ENCODE data around the gene CEACAM3.

Gene CEACAM3

DNA sequence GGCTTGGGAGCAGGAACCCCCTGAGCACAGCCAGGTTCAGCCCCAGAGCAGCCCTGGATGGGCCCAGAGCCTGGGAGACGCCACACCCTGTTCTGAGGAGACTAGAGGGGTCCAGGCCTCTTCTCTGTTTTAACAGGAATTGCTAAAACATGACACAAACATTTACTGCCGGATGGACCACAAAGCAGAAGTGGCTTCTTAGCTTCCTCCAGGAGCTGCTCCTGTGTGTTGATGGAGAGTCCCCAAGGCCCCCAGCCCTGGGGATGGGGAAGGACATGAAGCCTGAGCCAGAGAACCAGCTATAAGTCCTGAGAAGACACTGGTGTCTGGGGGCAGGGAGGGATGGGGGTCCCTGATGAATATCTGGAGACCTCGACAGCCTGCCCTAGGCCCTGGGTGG lies 14.6 kb downstream of the CEACAM3 start:
- TF ChIP-seq, protein P1, sequence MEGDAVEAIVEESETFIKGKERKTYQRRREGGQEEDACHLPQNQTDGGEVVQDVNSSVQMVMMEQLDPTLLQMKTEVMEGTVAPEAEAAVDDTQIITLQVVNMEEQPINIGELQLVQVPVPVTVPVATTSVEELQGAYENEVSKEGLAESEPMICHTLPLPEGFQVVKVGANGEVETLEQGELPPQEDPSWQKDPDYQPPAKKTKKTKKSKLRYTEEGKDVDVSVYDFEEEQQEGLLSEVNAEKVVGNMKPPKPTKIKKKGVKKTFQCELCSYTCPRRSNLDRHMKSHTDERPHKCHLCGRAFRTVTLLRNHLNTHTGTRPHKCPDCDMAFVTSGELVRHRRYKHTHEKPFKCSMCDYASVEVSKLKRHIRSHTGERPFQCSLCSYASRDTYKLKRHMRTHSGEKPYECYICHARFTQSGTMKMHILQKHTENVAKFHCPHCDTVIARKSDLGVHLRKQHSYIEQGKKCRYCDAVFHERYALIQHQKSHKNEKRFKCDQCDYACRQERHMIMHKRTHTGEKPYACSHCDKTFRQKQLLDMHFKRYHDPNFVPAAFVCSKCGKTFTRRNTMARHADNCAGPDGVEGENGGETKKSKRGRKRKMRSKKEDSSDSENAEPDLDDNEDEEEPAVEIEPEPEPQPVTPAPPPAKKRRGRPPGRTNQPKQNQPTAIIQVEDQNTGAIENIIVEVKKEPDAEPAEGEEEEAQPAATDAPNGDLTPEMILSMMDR (IDR thresholded peaks at IDR 0.05), result no peak

GRCh38 chr19:41811981-41812380 lies 15.6 kb downstream of the CEACAM3 start:
- TF ChIP-seq, protein P1 (IDR thresholded peaks at IDR 0.05), result no peak

DNA sequence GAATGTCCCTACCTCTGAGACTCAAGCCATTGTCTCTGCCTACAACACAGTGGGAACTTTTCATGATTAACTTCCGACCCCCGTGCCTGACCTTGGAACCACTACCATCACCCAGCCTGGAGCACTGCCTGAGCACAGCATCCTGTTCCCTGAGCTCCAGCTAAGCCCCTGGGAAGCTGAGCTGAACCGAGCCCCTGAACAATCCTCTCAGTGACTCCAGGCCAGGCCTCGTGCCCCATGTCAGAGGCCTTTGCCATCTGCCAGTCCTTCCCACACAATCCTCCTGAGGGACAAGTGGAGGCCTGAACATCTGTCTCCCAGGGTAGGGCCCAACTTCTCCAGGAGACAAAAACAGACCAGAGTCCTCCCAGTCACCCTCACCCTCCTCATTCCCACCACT lies 17.5 kb downstream of the CEACAM3 start:
- TF ChIP-seq, protein P1 (IDR thresholded peaks at IDR 0.05), result no peak

- TF ChIP-seq, protein P1 (IDR thresholded peaks at IDR 0.05), result no peak
These were observed 18.9 kb downstream of the CEACAM3 start for GRCh38 chr19:41815301-41815700.

DNA sequence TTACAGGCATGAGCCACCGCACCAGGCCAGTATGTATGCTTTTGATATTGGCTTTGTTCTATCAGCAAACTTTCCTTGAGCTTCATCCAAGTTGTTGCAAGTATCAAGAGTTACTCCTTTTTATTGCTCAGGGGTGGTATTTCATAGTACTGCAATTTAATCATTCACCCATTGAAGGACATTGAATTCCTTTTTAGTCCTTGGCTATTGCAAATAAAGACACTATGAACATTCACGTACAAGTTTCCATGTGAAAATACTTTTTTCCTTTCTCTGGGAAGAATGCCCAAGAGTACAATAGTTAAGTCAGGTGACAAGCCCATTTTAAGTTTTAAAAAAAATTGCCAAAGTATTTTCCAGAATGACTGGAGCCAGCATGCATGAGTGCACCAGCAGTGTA lies 20.4 kb downstream of the CEACAM3 start:
- TF ChIP-seq, protein P1 (IDR thresholded peaks at IDR 0.05), result no peak

- TF ChIP-seq, protein P1 (IDR thresholded peaks at IDR 0.05), result peak; percentile 54
These were observed 24.8 kb downstream of the CEACAM3 start for GRCh38 chr19:41821003-41821735.

DNA sequence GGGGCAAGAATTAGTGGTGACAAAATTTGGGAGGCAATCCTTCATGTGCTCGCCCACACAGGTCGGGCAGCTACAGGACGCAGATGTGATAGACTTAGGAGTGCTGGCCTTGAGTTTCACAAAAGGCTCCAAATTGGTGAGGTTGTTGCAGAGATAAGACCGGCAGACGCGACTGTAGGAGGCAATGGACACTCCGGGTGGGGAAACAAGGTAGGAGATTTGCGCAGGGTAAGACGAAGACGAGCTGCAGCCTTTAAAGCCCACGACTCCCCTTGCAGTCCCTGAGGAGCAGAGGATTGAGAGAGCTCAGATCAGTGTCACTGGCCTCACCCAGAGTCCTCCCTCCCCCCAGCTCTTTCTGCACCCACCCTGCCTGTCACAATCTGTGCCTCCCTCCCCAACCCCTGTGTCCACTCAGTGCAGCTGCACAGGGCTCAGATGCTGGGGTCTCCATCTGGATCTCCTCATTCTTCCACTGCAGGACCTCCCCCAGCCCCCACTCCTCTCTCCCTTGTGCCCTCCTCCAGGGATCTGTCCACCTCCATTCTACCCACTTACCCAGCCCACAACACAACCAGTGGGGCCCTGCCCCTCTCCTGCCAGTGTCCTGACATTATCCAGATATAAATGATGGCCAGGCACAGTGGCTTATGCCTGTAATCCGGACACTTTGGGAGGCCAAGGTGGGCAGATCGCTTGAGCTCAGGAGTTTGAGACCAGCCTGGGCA lies 41.8 kb downstream of the CEACAM3 start:
- TF ChIP-seq, protein P1 (IDR thresholded peaks at IDR 0.05), result no peak

All from LNCAP (cell line).